Renal cortex interstitium (tissue), 11 donors: ENCODE results near the gene MFSD2A. TPM values are rescaled to one million over a fixed set of nuclear protein-coding genes. Genes with fewer than 3 reads are reported as not detected.
A peak's percentile ranks its signal among the peaks of the same experiment; 100 is the strongest.
"Not testable (repeated sequence)": the region's sequence is repeated elsewhere in the genome, so short reads cannot be mapped to it uniquely, and the experiment has no call there.

ENCODE experiments used
- DNase-seq, 11 donors: peaks; one replicate each; pipeline ENCODE4 v3.0.0-alpha.2; 2013; ENCODE audit warnings: low read depth in 9 of 11, low spot score in 4 of 11; ENCODE audit errors: extremely low read depth in 1 of 11
- polyA plus RNA-seq, 3 donors: library from polyadenylated mRNA; unstranded; fragments of 120-200 nt; gene quantifications; one replicate each; pipeline ENCODE4 v1.2.1, GENCODE V29; 2013; ENCODE audit not compliant: insufficient read length in 3 of 3

Gene MFSD2A
- polyA plus RNA-seq, 3 donors: 1.9 to 7.5 (median 2.5) TPM

DNA sequence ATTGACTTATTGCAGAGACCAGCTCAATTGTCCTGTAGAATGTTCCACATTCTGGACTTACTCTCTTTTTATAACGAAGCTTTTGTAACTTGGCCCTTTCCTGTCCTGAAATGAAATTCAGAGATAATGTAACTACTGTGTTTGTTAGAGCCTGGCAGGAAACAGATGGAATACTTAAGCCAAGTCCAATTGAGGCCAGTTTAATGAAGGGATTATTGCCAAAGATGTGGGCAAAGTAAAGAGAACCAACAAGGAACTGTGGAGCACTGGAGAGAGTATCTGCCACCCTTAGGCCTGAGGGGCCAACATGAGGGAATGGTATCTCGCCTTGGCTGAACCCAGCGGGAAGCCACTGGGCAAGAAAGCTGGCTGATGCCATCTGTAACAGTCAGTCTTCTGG, 32.9 kb downstream of the MFSD2A start:
- DNase-seq: no peak

DNA sequence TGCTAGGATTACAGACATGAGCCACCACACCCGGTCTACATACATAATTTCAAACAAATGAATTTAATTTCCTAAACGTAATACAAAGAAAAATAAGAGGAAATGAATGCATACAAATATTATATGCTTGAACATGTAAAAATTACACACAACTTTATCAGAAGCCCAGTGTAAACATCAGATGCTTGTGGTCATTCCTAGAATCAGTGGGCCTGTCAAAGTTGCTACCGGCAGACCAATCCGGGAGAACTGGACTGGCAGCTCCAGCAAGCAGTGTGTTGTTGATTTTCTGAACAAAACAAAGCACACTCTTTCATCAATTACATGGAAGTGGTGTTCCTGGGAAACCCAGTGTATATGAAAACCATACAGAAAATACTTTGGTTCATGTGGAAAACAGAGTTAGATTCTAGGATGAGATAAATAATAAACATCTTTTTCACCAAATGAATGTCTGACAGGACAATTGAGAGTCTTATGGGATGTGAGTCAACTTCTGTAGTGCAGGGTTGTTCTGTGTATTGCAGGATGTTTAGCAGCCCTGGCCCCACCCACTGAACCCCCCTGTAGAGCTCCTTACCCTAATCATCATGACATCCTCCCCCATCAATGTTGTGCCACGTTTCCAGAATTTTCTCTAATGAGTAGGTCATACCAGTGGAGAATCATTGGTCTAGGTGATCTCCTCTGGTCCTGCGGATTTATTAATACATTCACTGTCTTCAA, 33.8 kb downstream of the MFSD2A start:
- peak in 2 of 11 donors; percentile 4 to 5 for DNase-seq

GRCh38 chr1:39990428-39990827, 35.5 kb downstream of the MFSD2A start:
- no peak for DNase-seq

DNA sequence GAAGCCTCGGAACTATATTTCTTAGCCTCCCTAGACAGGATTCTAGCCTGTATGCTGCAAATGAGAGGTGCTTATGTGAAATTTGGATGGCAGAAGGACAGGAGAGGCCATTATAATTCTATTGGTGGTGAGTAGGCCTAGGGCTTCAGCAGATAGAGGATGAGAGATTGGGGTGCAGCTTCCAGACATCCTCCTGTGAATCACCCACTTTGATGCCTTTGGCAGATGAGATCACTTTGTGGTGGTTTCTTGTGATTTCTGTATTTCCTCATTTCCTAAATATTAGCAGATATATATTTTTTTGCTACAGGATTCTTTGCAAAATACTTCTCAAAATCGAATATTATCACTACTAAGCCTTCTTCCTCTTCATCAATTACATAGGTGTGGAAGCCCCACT, 37.3 kb downstream of the MFSD2A start:
- no peak for DNase-seq

GRCh38 chr1:39992888-39993287, 37.9 kb downstream of the MFSD2A start:
- DNase-seq: no peak

GRCh38 chr1:39995973-39996393, 41.0 kb downstream of the MFSD2A start:
- DNase-seq: no peak

GRCh38 chr1:39996396-39997004, 41.6 kb downstream of the MFSD2A start:
- DNase-seq: no peak

GRCh38 chr1:40001456-40001855, 46.5 kb downstream of the MFSD2A start:
- DNase-seq: no peak

DNA sequence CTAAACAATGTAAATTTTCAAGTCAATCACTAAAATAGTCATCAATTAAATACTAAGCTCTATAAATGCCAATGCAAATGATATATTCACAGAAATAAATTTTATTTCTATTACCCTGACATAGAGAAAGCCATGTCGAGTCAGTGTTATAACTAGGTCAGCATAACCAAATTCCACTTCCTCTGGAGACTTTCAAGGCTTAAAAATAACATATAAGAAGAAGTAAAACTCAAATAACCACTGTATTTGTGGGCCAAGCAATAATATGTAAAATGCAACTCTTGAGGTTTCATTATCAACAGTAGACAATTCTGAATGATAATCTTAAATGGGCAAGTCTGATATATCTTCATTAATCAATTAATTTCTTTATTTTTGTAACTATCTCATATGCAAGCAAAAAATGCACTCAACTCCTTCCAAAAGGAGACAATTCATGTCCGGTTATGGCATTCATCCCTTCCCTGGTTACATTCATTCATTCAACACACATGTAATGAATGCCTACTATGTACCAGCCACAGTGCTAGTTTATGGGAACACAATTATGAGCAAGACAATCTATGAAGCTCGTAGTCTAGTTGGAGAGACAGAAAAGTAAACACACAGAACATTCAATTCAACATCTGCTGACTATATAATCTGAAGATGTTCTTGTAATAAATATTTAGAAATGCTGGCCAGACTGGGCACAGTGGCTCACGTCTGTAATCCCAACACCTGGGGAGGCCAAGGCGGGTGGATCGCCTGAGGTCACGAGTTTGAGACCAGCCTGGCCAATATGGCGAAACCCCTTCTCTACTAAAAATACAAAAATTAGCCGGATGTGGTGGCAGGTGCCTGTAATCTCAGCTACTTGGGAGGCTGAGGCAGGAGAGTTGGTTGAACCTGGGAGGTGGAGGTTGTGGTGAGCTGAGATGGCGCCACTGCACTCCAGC, 48.5 kb downstream of the MFSD2A start:
- DNase-seq: no peak

DNA sequence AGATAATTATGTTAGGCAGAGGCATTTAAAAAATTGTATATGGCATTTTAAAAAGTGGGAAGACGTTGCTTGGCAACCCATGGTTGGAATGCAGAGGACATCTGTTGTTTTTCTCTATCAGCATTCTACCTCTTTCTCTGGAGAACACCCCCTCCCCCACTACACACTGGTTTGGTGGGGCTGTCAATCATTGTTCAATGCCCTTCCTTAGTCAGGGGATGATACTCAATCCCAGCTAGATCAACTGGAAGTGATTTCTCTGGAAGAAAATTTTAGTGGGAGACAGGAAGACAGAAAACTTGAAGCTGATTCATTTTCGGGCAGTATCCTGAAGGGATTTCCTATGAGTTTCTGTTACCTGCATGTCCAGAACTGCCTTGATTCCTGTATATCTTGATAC, 49.9 kb downstream of the MFSD2A start:
- no peak for DNase-seq

- DNase-seq: not testable (repeated sequence)
Observed at GRCh38 chr1:40007481-40008034, 52.6 kb downstream of the MFSD2A start.

DNA sequence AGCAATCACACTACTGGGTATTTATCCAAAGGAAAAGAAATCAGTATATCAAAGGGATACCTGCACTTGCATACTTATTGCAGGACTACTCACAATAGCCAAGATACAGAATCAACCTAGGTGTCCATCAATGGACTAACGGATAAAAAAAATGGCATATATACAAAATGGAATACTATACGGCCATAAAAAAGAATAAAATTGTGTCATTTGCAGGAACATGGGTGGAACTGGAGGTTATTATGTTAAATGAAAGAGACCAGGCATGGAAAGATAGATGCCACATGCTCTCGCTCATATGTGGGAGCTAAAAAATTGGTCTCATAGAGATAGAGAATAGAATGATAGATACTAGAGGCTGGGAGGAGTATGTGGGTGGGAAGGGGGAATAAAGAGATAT, 56.3 kb downstream of the MFSD2A start:
- no peak for DNase-seq

DNA sequence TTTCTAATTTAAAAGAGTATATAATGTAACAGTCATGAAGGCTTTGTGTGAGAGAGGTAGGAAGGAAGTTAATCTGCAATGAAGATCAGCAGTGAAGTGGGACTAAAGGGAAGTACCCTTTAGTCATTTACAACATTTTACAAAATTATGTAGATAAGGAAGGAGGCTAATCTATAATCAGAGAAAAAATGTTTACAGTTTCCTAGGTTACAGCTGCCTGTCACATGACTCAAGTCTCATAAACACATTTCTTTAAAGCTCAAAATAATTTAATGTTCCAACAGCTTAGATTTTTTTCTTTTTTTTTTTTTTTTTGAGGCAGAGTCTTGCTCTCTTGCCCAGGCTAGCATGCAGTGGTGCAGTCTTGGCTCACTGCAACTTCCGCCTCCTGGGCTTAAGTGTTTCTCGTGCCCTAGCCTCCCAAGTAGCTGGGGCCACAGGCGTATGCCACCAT, 59.3 kb downstream of the MFSD2A start:
- DNase-seq: no peak

DNA sequence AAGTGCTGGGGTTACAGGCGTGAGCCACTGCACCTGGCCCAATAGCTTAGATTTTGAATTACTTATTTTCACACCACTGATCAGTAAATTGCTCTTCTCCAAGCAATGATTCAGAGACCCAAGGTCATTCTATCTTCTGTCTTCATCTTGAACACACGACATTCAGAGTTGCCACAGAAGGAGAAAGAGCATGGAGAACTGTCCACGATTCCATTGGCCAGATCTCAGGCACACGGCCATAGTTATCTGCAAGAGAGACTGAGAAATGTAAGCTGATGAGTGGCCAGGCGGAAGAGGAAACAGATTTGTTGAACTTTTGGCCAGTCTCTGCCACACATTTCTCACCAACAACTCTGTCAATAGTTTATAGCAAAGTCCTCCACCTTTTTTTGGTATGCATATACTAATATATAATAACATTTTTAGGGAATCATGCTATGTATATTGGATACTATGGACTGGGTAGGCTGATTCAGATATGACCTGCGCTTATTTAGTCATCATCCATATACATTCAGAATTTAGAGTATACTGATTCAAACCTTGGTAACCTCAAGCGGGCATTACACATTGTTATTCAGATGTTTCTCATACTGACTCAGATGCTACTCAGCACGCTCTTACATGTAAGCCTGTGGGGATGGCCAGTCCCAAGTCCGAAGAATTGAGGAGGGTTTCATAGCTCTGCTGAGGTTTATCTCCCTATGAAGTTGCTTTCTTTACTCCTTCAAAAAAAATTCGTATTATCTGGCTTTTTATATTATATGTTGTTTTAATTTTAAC, 60.1 kb downstream of the MFSD2A start:
- DNase-seq: no peak

GRCh38 chr1:40017951-40018575, 63.1 kb downstream of the MFSD2A start:
- no peak for DNase-seq
